ENCODE data around the gene LCE6A.

LCE6A gene

DNA sequence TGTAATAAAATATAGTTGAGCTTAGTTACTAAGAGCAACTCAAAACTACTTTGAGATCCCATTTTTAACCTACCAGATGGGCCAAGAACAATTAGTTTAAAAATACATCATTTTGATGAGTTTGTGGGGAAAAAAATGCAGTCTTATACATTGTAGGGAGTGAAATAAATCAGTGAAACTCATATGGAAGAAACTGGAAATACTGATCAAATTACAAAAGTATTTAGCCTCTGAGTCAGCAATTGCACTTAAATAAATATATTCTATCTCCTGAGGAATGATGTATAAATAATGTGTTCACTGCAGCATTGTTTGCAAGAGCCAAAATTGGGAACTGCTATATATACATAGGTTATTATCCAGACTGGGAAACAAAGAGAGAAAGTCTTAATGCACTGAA, 30.8 kb downstream of the LCE6A start:
- DNase-seq (ENCODE audit: low read depth in 1 of 2, low spot score in 1 of 2), result no peak

GRCh38 chr1:152876827-152877226, 34.2 kb downstream of the LCE6A start:
- no peak for DNase-seq (ENCODE audit: low read depth in 1 of 2, low spot score in 1 of 2)

DNA sequence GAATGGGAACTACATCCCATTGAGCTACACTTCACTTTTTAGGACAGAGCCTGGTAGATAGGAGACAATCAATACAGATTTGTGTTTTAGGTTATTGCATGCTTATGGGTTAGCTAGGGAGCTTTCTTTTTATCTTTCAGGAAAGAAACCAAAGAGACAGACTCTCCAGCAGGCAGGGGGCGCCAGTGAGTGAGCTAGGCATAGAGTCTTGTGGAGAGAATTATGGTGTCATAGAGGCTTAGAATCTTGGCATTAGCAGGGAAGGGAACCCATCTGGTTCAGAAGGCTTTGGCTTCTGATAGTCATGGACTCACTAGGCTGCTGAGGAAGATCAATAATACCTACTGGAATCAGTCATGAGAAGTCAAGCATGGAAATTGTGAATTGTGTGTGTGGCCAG, 35.4 kb downstream of the LCE6A start, which contains the start of gene SMCP:
Gene SMCP (plus strand): TSS at position 281 of the 400 bp plus-strand sequence. CDS start 6,101 bp downstream, outside the sequence.
- no peak for DNase-seq (ENCODE audit: low read depth in 1 of 2, low spot score in 1 of 2)

- DNase-seq (ENCODE audit: low read depth in 1 of 2, low spot score in 1 of 2), result no peak
These were observed 37.0 kb downstream of the LCE6A start for GRCh38 chr1:152879559-152880198.

GRCh38 chr1:152880316-152880715, 37.7 kb downstream of the LCE6A start:
- DNase-seq (ENCODE audit: low read depth in 1 of 2, low spot score in 1 of 2), result no peak

DNA sequence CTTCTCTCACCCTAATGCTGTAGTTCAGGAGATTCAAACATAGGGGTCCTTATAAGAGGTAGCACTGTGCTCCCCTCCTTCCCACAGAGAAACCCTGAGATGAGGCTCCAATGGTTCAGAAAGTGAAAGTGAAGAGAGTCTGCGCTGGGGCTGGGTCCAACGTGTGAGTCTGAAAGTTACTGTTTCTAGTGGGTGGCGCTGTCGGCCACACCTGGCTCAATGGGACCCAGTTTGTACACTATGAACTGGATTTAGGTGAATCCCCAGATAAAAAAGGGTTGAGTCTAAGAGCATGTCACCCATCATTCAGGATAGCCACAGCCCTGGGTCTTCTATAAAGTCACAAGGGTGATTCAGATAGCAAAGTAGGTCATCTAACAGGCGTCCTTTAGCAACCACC, 38.3 kb downstream of the LCE6A start:
- no peak for DNase-seq (ENCODE audit: low read depth in 1 of 2, low spot score in 1 of 2)

DNA sequence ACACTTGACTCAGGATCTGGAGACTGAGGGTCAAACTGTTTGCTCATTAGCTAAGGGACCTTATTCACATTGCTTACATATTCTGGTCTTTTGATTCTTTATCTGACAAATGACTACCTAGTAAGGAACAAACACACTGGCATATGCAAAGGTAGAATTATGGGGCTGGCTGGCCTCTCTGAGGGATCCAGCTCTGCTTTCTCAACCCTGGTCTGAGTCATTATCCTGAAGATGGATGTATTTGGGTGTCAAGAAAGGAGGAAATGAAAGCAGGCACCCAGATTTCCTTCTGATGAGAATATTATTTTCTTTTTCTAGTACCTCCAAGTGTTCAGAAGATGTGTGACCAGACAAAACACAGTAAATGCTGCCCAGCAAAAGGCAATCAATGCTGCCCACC, 41.4 kb downstream of the LCE6A start:
- DNase-seq (ENCODE audit: low read depth in 1 of 2, low spot score in 1 of 2), result no peak

DNA sequence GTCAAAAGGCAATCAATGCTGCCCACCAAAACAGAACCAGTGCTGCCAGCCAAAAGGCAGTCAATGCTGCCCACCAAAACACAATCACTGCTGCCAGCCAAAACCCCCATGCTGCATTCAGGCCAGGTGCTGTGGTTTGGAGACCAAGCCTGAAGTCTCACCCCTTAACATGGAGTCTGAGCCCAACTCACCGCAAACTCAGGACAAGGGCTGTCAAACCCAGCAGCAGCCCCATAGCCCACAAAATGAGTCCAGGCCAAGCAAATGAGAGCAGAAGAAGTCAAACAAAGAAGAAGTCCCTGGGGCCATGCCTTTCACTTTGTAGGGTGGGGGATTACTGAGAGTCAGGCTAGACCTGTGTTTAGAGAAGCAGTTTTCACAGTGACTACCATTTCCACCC, 41.9 kb downstream of the LCE6A start:
- DNase-seq (ENCODE audit: low read depth in 1 of 2, low spot score in 1 of 2), result no peak

- DNase-seq (ENCODE audit: low read depth in 1 of 2, low spot score in 1 of 2), result no peak
These were observed 42.4 kb downstream of the LCE6A start for GRCh38 chr1:152884966-152885624.

GRCh38 chr1:152886085-152886484, 43.4 kb downstream of the LCE6A start:
- DNase-seq (ENCODE audit: low read depth in 1 of 2, low spot score in 1 of 2), result no peak

GRCh38 chr1:152886758-152887409, 44.2 kb downstream of the LCE6A start:
- DNase-seq (ENCODE audit: low read depth in 1 of 2, low spot score in 1 of 2), result no peak

GRCh38 chr1:152888126-152888525, 45.5 kb downstream of the LCE6A start:
- no peak for DNase-seq (ENCODE audit: low read depth in 1 of 2, low spot score in 1 of 2)

All from activated T-helper 1 cell treated with anti-CD3 and anti-CD28 coated beads, Interleukin-2, amount 50 U/mL, for 16 hours (primary cell).